Retinal pigment epithelial cell (primary cell): Measurements from ENCODE around the gene CLEC7A.

Experiments
- DNase-seq: peaks from one replicate; pipeline ENCODE4 v3.0.0-alpha.2; 2010; ENCODE audit warnings: low read depth
- H3K4me3 ChIP-seq: 2 replicates; pipeline ENCODE4 v1.5.1; 2011; ENCODE audit warnings: mild to moderate bottlenecking, low read length, control low read depth, moderate library complexity
- CTCF ChIP-seq: conservative IDR thresholded peaks from 2 replicates; pipeline ENCODE4 v1.5.1; 2011; ENCODE audit warnings: low read depth, low read length, control low read depth, inconsistent platforms

CLEC7A gene

GRCh38 chr12:10126413-10126812 is 3.6 kb downstream of the CLEC7A start:
- H3K4me3 ChIP-seq, result no peak overlapping the region
- no peak for DNase-seq
- no peak for TF ChIP-seq CTCF

- DNase-seq, result no peak
- H3K4me3 ChIP-seq, result no peak overlapping the region
- no peak for TF ChIP-seq CTCF
Measured at GRCh38 chr12:10122689-10123088, 7.3 kb downstream of the CLEC7A start.

GRCh38 chr12:10121278-10121677 is 8.7 kb downstream of the CLEC7A start:
- DNase-seq, result no peak
- no peak for TF ChIP-seq CTCF
- no peak overlapping the region for H3K4me3 ChIP-seq

GRCh38 chr12:10119066-10119465 is 10.9 kb downstream of the CLEC7A start:
- no peak overlapping the region for H3K4me3 ChIP-seq
- TF ChIP-seq CTCF, result no peak
- no peak for DNase-seq

- no peak for DNase-seq
- TF ChIP-seq CTCF, result no peak
- no peak overlapping the region for H3K4me3 ChIP-seq
Measured at GRCh38 chr12:10115890-10116289, 14.1 kb downstream of the CLEC7A start.

- DNase-seq, result no peak
- no peak for TF ChIP-seq CTCF
Measured at GRCh38 chr12:10115311-10115710, 14.7 kb downstream of the CLEC7A start.

GRCh38 chr12:10113920-10114319 is 16.1 kb downstream of the CLEC7A start:
- H3K4me3 ChIP-seq, result no peak overlapping the region
- TF ChIP-seq CTCF, result no peak
- DNase-seq, result no peak

More at GRCh38 chr12:10115311-10115710, 14.7 kb downstream of the CLEC7A start:
- no peak overlapping the region for H3K4me3 ChIP-seq
